IMR-90 (cell line): ENCODE measurements around the gene ACVR1. TPM values are rescaled to one million over a fixed set of nuclear protein-coding genes. Genes with fewer than 3 reads are reported as not detected.

Experiments
- ATAC-seq: fragments of 200-7000 bp; cut with Tn5 transposase; 2 replicates; pipeline ENCODE4 v1.9.1; 2020; ENCODE audit warnings: low read depth, mild to moderate bottlenecking, moderate library complexity
- BruUV-seq: library from RNA; stranded (reverse); fragments of 400-500 nt; replicated peaks from 2 replicates; lab custom pipeline; 2021; lab: Mats Ljungman, UMichigan
- CTCF ChIA-PET: fragments of 300-600 bp; formaldehyde crosslinking; extraction: SDS; loops from one replicate; lab custom pipeline; 2021; ENCODE audit warnings: antibody characterized with exemption; lab: Yijun Ruan, JAX
- POLR2A ChIA-PET: fragments of 300-600 bp; sonication (Branson Sonifier 250); formaldehyde crosslinking; loops from one replicate; lab custom pipeline; 2022; ENCODE audit warnings: antibody characterized with exemption; ENCODE audit not compliant: unreplicated experiment; lab: Charles Lee
- DNase-seq: peaks from one replicate; pipeline ENCODE4 v3.0.0; 2013
- H2AFZ ChIP-seq: replicated peaks from 2 replicates; pipeline ENCODE3; 2013; ENCODE audit warnings: low read length, mild to moderate bottlenecking; ENCODE audit not compliant: poor library complexity
- H2AK5ac ChIP-seq: 2 replicates; pipeline ENCODE4 v1.6.1; 2013; ENCODE audit warnings: low read depth, low read length, inconsistent platforms
- H2AK9ac ChIP-seq: replicated peaks from 2 replicates; pipeline ENCODE3; 2013; ENCODE audit warnings: mild to moderate bottlenecking, low read depth, low read length, moderate library complexity; ENCODE audit not compliant: poor library complexity
- H2BK120ac ChIP-seq: 2 replicates; pipeline ENCODE4 v1.6.1; 2013; ENCODE audit warnings: low read depth, low read length, inconsistent platforms
- H2BK15ac ChIP-seq: 3 replicates; pipeline ENCODE4 v1.6.1; 2013; ENCODE audit warnings: low read depth, low read length, inconsistent platforms
- H2BK20ac ChIP-seq: 2 replicates; pipeline ENCODE4 v1.6.1; 2013; ENCODE audit warnings: low read depth, mild to moderate bottlenecking, inconsistent platforms, low read length, moderate library complexity
- H2BK5ac ChIP-seq: 2 replicates; pipeline ENCODE4 v1.6.1; 2013; ENCODE audit warnings: mild to moderate bottlenecking, low read depth, low read length, inconsistent platforms; ENCODE audit not compliant: poor library complexity, severe bottlenecking
- H3K14ac ChIP-seq: replicated peaks from 2 replicates; pipeline ENCODE4 v1.6.1; 2013; ENCODE audit warnings: low read depth, low read length, inconsistent platforms
- H3K18ac ChIP-seq: 2 replicates; pipeline ENCODE4 v1.6.1; 2013; ENCODE audit warnings: low read depth, low read length, control low read depth
- H3K23ac ChIP-seq: 2 replicates; pipeline ENCODE4 v1.6.1; 2013; ENCODE audit warnings: low read depth, low read length, inconsistent platforms
- H3K27ac ChIP-seq: 2 replicates; pipeline ENCODE4 v1.5.1; 2013; ENCODE audit warnings: mild to moderate bottlenecking, control low read depth, low read length; ENCODE audit not compliant: insufficient read depth
- H3K27me3 ChIP-seq: 2 replicates; pipeline ENCODE4 v1.6.1; 2013; ENCODE audit warnings: low read length; ENCODE audit not compliant: control insufficient read depth, insufficient read depth
- H3K36me3 ChIP-seq: 2 replicates; pipeline ENCODE4 v1.6.1; 2013; ENCODE audit warnings: low read length, mixed read lengths; ENCODE audit not compliant: control insufficient read depth, insufficient read depth
- H3K4ac ChIP-seq: 2 replicates; pipeline ENCODE4 v1.6.1; 2013; ENCODE audit warnings: low read depth, low read length, inconsistent platforms
- H3K4me1 ChIP-seq: 2 replicates; pipeline ENCODE4 v1.6.1; 2013; ENCODE audit warnings: low read length, mixed read lengths; ENCODE audit not compliant: control insufficient read depth, insufficient read depth
- H3K4me2 ChIP-seq: 2 replicates; pipeline ENCODE4 v1.6.1; 2013; ENCODE audit warnings: low read depth, mild to moderate bottlenecking, control low read depth, low read length, moderate library complexity
- H3K4me3 ChIP-seq: 2 replicates; pipeline ENCODE4 v1.5.1; 2013; ENCODE audit warnings: low read depth, mild to moderate bottlenecking, control low read depth, low read length, moderate library complexity; ENCODE audit not compliant: insufficient read depth
- H3K56ac ChIP-seq: 2 replicates; pipeline ENCODE4 v1.6.1; 2013; ENCODE audit warnings: low read length, inconsistent platforms; ENCODE audit not compliant: insufficient read depth; ENCODE audit errors: extremely low read depth
- H3K79me1 ChIP-seq, 2 experiments: 2 replicates each; pipeline ENCODE4 v1.6.1; 2013; ENCODE audit warnings: low read length in 2 of 2, inconsistent platforms in 1 of 2, low read depth in 1 of 2
- H3K9ac ChIP-seq: 2 replicates; pipeline ENCODE4 v1.6.1; 2013; ENCODE audit warnings: low read depth, low read length, control low read depth
- H3K9me1 ChIP-seq: 2 replicates; pipeline ENCODE4 v1.6.1; 2013; ENCODE audit warnings: low read length, inconsistent platforms; ENCODE audit not compliant: insufficient read depth
- H3K9me3 ChIP-seq: 2 replicates; pipeline ENCODE4 v1.6.1; 2013; ENCODE audit warnings: low read length; ENCODE audit not compliant: control insufficient read depth, insufficient read depth
- H4K20me1 ChIP-seq: 2 replicates; pipeline ENCODE4 v1.6.1; 2013; ENCODE audit warnings: low read length, inconsistent platforms; ENCODE audit not compliant: insufficient read depth
- H4K5ac ChIP-seq: 2 replicates; pipeline ENCODE4 v1.6.1; 2013; ENCODE audit warnings: mild to moderate bottlenecking, low read depth, low read length, control low read depth
- H4K8ac ChIP-seq, 2 experiments: 2 replicates each; pipeline ENCODE4 v1.6.1; 2013; ENCODE audit warnings: low read depth in 2 of 2, low read length in 2 of 2, control low read depth in 1 of 2, inconsistent platforms in 1 of 2
- H4K91ac ChIP-seq: 2 replicates; pipeline ENCODE4 v1.6.1; 2013; ENCODE audit warnings: low read depth, low read length, inconsistent platforms; ENCODE audit not compliant: insufficient read depth
- BHLHE40 ChIP-seq: fragments of 150-350 bp; IDR thresholded peaks from 2 replicates; pipeline ENCODE4 v1.6.1; 2016; ENCODE audit warnings: mild to moderate bottlenecking, low read depth, low read length
- CEBPB ChIP-seq: IDR thresholded peaks from 2 replicates; pipeline ENCODE4 v1.6.1; 2012; ENCODE audit warnings: low read depth, low read length, improper control_type of control experiment
- CHD1 ChIP-seq: IDR thresholded peaks from 2 replicates; pipeline ENCODE4 v1.6.1; 2012; ENCODE audit warnings: low read depth, low read length, improper control_type of control experiment
- CTCF ChIP-seq: conservative IDR thresholded peaks from 2 replicates; pipeline ENCODE4 v1.5.1; 2012; ENCODE audit warnings: mild to moderate bottlenecking, low read depth, low read length, improper control_type of control experiment
- ELK1 ChIP-seq: fragments of 150-350 bp; IDR thresholded peaks from 2 replicates; pipeline ENCODE4 v1.6.1; 2016; ENCODE audit warnings: low read depth, mild to moderate bottlenecking, low read length, moderate library complexity, borderline replicate concordance
- FOS ChIP-seq: fragments of 150-350 bp; IDR thresholded peaks from 2 replicates; pipeline ENCODE4 v1.6.1; 2016; ENCODE audit warnings: low read depth, low read length
- MAFK ChIP-seq: IDR thresholded peaks from 2 replicates; pipeline ENCODE4 v1.6.1; 2012; ENCODE audit warnings: low read depth, low read length, improper control_type of control experiment
- MAZ ChIP-seq: IDR thresholded peaks from 2 replicates; pipeline ENCODE4 v1.6.1; 2012; ENCODE audit warnings: low read depth, mild to moderate bottlenecking, low read length, improper control_type of control experiment, moderate library complexity, borderline replicate concordance
- MXI1 ChIP-seq: IDR thresholded peaks from 2 replicates; pipeline ENCODE4 v1.6.1; 2012; ENCODE audit warnings: low read depth, mild to moderate bottlenecking, low read length, moderate library complexity, borderline replicate concordance
- NFE2L2 ChIP-seq: fragments of 150-350 bp; IDR thresholded peaks from 2 replicates; pipeline ENCODE4 v1.6.1; 2016; ENCODE audit warnings: low read depth, mild to moderate bottlenecking, low read length
- POLR2A ChIP-seq: IDR thresholded peaks from 2 replicates; pipeline ENCODE4 v1.6.1; 2012; ENCODE audit warnings: mild to moderate bottlenecking, low read depth, low read length
- RAD21 ChIP-seq: IDR thresholded peaks from 2 replicates; pipeline ENCODE4 v1.6.1; 2012; ENCODE audit warnings: low read length, improper control_type of control experiment
- RCOR1 ChIP-seq: IDR thresholded peaks from 2 replicates; pipeline ENCODE4 v1.6.1; 2012; ENCODE audit warnings: mild to moderate bottlenecking, low read length, improper control_type of control experiment; ENCODE audit not compliant: insufficient replicate concordance
- RFX5 ChIP-seq: IDR thresholded peaks from 2 replicates; pipeline ENCODE4 v1.8.0; 2012; ENCODE audit warnings: low read depth, mild to moderate bottlenecking, low read length, moderate library complexity
- SMC3 ChIP-seq: fragments of 150-350 bp; IDR thresholded peaks from 2 replicates; pipeline ENCODE4 v1.6.1; 2016; ENCODE audit warnings: low read depth, mild to moderate bottlenecking, antibody characterized with exemption, low read length, moderate library complexity
- USF2 ChIP-seq: fragments of 150-350 bp; IDR thresholded peaks from 2 replicates; pipeline ENCODE4 v1.6.1; 2017; ENCODE audit warnings: mild to moderate bottlenecking, antibody characterized with exemption, low read length, low read depth
- WGBS, 2 experiments: methylation state at CpG; one replicate each; pipeline versions ENCODE4 v1.1.5 to v1.1.7; 2013; ENCODE audit warnings: missing lambda C conversion rate in 2 of 2; ENCODE audit not compliant: insufficient read length in 1 of 2; ENCODE audit errors: extremely low coverage in 2 of 2; 5-methylcytosine and 5-hydroxymethylcytosine counted together
- dilution Hi-C: fragments of 300-500 bp; cut with HindIII; formaldehyde crosslinking; loops from one replicate; pipeline ENCODE4 v1.14.3; 2018; ENCODE audit warnings: low sequenced_read_pairs; ENCODE audit not compliant: unreplicated experiment
- in situ Hi-C: fragments of 300-500 bp; cut with MboI; formaldehyde crosslinking; loops from 3 replicates; pipeline ENCODE4 v1.14.3; 2019; ENCODE audit warnings: low sequenced_read_pairs, inconsistent platforms, mixed read lengths
- intact Hi-C: fragments of 100-400 bp; cut with micrococcal nuclease; formaldehyde crosslinking; loops from 2 replicates; pipeline ENCODE4 v1.10.0; 2022
- polyA plus RNA-seq, 3 experiments: library from polyadenylated mRNA; depleted of rRNA; stranded (reverse); fragments of >200 nt; gene quantifications; 2 replicates each; pipeline ENCODE4 v1.2.3, GENCODE V29; 2012; ENCODE audit warnings: low replicate concordance in 1 of 3
- total RNA-seq: library from RNA; depleted of rRNA; stranded (reverse); fragments of >200 nt; gene quantifications from 2 replicates; pipeline ENCODE4 v1.2.3, GENCODE V29; 2012

ACVR1 gene
- total and polyA plus RNA-seq, 2 of the 4 experiments (the other 2 are of a cell fraction): 21.1 to 40.8 TPM

- H3K9me3 ChIP-seq: no peaks in the 10 kb centered on the region
- in situ Hi-C loops: no loop called here
- TF ChIP-seq MAZ (no peak), CHD1 (no peak), POLR2A (no peak), USF2 (no peak), ELK1 (no peak), BHLHE40 (no peak), RAD21 (no peak), MAFK (no peak), MXI1 (no peak), FOS (no peak), NFE2L2 (no peak), RCOR1 (no peak), RFX5 (no peak), SMC3 (no peak), CEBPB (no peak), CTCF (no peak)
- no peak overlapping the region for H2BK5ac ChIP-seq
- no peak overlapping the region for H2AFZ ChIP-seq
- H2AK5ac ChIP-seq: no peak overlapping the region
- H3K18ac ChIP-seq: no peak overlapping the region
- H3K79me1 ChIP-seq: peaks cover 21 to 50% of the 10 kb centered on the region in 2 experiments
- peaks cover 5% of the 10 kb centered on the region; the same call in 1 of the 2 replicates for H4K20me1 ChIP-seq
- no peak overlapping the region for H3K4me3 ChIP-seq
- H3K4ac ChIP-seq: no peak overlapping the region
- no peak overlapping the region for H3K56ac ChIP-seq
- no peak overlapping the region for H4K91ac ChIP-seq
- H2BK120ac ChIP-seq: no peak overlapping the region
- H3K4me2 ChIP-seq: no peak overlapping the region
- ChIA-PET POLR2A (no interaction called here), CTCF (no interaction called here)
- ATAC-seq (no peak), DNase-seq (no peak)
- peaks cover under 1% of the 10 kb centered on the region; the same call in 1 of the 2 replicates for H3K4me1 ChIP-seq
- H4K8ac ChIP-seq: no peak overlapping the region
- intact Hi-C loops: no loop called here
- WGBS, 2 experiments: 100% methylated on average over 1 of the region's 5 CpGs; no CpG with 5 or more reads in 1 of the 2 experiments
- H3K9ac ChIP-seq: no peak overlapping the region
- H2AK9ac ChIP-seq: no peak overlapping the region
- H4K5ac ChIP-seq: no peak overlapping the region
- dilution Hi-C loops: no loop called here
- no peak overlapping the region for H2BK20ac ChIP-seq
- no peaks in the 10 kb centered on the region for H3K9me1 ChIP-seq
- H3K27me3 ChIP-seq: no peaks in the 10 kb centered on the region
- H2BK15ac ChIP-seq: no peak overlapping the region
- peaks cover 2% of the 10 kb centered on the region; the same call in 1 of the 2 replicates for H3K36me3 ChIP-seq
- no peak overlapping the region for H3K27ac ChIP-seq
- BruUV-seq: no TSS peak
- no peak overlapping the region for H3K23ac ChIP-seq
- no peak overlapping the region for H3K14ac ChIP-seq
Observed at GRCh38 chr2:157804355-157804754, 71.8 kb downstream of the ACVR1 start.
